Subcutaneous adipose tissue (tissue), 4 donors: ENCODE results near the gene SCIN. TPM values are rescaled to one million over a fixed set of nuclear protein-coding genes. Genes with fewer than 3 reads are reported as not detected.

Experiments
- total RNA-seq, 4 donors: library from RNA; depleted of rRNA; stranded (reverse); fragments of >200 nt; gene quantifications; one replicate each; pipeline ENCODE4 v1.1.0, GENCODE V29; 2016
- TF ChIP-seq, protein P1 (sequence below): fragments of 450-650 bp; IDR thresholded peaks from one replicate; pipeline ENCODE4 v1.5.1; 2016; ENCODE audit warnings: low read depth, mild to moderate bottlenecking, control low read depth, antibody characterized with exemption, moderate library complexity

The SCIN gene
- total RNA-seq, 4 donors from 2014 or later: 0.94 to 11.9 (median 3.2) TPM

DNA sequence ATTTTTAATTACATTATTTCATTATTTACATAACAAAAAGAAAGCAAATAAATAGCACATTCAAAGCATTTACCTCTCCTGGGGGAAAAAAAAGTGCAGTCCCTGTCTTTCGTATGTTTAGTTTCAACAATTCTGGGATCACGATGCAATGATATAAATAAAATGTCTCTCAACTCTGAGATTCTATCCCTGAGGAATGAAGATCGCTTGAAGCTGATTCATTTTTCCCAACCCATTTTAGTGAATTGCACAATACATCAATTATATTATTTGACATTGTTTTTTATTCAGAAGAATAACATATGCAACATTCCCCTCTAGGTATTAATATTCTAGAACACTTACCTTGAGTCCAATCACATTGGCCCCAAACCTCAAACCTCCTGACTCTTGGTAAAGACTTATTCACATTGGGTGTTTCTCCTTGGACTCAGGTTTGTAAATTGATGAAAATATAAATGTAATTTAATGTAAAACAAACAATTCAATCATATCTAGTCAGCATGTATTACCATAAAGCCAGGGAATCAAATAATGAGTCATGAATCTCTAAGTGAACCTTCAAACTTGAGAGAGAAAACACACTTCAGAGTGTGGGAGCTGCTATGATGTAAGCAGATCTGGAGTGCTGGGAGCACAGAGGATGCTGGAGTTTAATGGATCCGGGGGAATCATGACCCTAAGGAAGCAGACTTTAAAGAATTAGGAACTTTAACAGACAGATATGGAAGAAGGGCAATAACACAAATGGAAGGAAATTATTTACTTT is 5.3 kb upstream of the SCIN start:
- TF ChIP-seq, protein P1, sequence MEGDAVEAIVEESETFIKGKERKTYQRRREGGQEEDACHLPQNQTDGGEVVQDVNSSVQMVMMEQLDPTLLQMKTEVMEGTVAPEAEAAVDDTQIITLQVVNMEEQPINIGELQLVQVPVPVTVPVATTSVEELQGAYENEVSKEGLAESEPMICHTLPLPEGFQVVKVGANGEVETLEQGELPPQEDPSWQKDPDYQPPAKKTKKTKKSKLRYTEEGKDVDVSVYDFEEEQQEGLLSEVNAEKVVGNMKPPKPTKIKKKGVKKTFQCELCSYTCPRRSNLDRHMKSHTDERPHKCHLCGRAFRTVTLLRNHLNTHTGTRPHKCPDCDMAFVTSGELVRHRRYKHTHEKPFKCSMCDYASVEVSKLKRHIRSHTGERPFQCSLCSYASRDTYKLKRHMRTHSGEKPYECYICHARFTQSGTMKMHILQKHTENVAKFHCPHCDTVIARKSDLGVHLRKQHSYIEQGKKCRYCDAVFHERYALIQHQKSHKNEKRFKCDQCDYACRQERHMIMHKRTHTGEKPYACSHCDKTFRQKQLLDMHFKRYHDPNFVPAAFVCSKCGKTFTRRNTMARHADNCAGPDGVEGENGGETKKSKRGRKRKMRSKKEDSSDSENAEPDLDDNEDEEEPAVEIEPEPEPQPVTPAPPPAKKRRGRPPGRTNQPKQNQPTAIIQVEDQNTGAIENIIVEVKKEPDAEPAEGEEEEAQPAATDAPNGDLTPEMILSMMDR: no peak

DNA sequence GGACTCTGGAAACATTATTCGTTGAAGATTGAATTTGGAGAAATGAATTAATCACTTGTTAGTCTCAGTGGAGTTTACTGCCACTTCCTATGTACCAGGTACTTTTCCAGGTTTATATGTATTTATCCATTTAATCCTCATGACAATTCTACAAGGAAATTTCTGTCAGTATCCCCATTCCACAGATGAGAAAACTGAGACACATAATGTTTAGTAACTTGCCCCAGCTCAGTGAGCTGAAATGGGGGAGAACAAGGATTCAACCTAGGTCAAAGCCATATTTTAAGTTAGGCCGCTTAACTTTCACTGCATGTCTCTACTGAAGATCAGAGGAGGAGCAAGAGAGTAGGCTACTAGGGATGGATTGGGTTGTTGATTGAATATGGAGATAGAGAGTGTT is 4.6 kb upstream of the SCIN start:
- TF ChIP-seq, protein P1: no peak

DNA sequence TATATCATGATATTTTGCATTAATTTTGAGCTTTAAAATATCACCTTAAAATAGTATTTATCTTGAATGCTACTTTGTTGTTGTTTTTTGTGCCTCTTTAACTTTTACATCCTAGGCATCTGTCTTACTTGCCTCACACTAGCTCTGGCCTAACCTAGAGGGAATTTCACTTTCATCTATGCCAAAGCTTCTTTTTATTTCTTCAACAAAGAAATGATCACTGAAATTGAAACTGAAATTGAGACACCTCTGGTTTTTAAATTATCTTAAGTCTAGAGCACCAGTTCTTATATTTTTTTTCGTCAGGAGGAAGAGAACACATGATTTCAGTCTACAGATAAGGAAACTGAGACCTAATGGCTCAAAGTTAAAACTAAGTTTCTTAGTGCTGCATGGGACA is 3.5 kb upstream of the SCIN start:
- TF ChIP-seq, protein P1: no peak

DNA sequence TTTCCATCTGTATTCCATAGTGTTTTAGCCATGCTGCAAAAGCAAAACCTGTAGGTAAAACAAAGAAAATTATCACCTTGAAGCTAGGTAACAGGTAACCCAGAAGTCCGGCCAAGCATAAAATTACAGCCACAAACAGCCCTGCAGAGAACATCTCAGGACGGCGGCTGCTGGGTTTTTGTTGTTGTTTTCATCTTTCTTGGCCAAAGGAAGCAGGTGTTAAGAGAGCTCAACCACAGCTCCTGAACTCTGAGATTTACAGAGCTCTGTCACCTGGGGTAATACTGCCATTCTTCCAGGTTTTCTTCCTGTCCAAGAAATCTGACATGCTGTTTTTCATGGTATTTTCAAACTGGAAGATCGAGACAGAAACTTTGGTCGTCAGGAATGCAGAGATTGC is 847 bp upstream of the SCIN start:
- TF ChIP-seq, protein P1: no peak

DNA sequence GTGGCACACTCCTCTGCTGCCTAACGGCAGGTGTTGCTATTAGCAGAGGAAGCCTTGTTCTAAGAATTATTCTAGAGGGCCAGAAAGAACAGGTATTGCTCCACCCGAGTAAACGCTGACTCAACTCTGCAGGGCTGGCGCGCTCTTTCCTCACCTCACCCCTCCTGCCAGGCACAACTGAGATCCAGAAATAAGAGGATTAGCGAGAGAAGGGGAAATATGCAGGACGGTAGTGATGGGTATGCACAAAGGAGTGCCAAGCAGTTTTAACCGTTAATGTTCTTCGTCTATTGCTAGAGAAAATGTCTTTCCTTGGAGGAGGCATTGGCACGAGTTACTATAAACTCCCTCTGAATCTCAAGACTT is 369 bp upstream of the SCIN start:
- TF ChIP-seq, protein P1: no peak

DNA sequence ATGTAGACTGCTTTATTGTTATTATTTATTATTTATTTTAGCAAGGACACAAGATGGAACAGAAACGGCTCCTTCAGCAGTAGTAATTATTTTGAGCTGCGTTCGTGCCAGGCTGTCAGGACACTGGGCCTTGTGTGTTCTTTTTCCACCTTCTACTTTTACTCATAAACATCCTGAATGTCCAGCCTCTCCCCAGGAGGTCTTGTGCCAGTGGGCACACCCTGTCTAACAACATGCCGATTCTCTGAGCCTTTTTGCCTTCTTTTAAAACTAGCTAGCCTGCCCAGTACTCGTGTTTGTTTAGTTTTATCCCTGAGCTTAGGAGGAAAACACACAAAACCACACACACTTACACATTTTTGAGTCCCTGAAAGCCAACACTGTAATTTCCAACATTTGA is 1.2 kb downstream of the SCIN start:
- TF ChIP-seq, protein P1: no peak

DNA sequence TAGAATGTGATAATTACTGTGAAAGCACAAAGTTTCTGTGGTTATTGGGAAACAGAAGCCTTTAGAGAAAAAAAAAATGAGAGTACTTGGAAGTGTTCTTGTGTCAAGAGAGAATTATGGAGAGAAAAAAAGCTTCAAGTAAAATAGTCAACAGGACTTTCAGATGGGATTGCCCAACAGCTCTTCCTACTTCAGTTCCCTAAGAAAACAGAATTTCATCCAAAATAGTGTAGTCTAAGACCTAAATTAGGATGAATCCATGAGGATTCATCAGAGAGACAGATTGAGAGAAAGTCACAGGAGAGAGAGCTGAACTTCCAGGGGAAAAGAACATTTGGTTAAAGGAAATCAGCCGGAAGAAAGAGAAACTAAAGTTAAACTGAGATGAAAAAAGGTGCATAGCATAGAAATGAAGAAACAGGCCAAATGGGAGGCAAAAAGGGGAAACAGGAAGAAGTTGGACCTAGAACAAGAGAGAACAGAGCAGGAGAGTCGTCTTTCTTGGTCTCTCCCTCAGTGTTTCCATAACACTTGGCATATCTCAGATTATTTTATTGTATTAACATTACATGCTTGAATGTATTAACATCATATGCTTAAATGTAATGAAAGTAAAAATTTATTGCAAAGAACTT is 2.5 kb downstream of the SCIN start:
- TF ChIP-seq, protein P1: no peak
